Coronary artery (tissue), 2 donors: ENCODE results near the gene POTEB3.
A peak's percentile ranks its signal among the peaks of the same experiment; 100 is the strongest.
"Not testable (repeated sequence)": the region's sequence is repeated elsewhere in the genome, so short reads cannot be mapped to it uniquely, and the experiment has no call there.

Experiments
- DNase-seq: peaks from one replicate; pipeline ENCODE4 v3.0.0-alpha.2; 2017; ENCODE audit warnings: low spot score
- H3K27ac ChIP-seq, 2 donors: fragments of 200-600 bp; sonication (generic); one replicate each; pipeline ENCODE4 v1.5.1; 2016 to 2019
- H3K4me3 ChIP-seq: fragments of 200-600 bp; sonication (generic); 2 replicates; pipeline ENCODE4 v1.5.1; 2016; ENCODE audit warnings: mild to moderate bottlenecking, moderate library complexity

Gene POTEB3

GRCh38 chr15:21440399-21440798 lies at the start of gene POTEB3:
TSS of gene POTEB3 (minus strand) at chr15:21440499. CDS start at chr15:21440011, 488 bp downstream.
- DNase-seq, H3K27ac ChIP-seq, H3K4me3 ChIP-seq: not testable (repeated sequence)

- not testable (repeated sequence) for H3K27ac ChIP-seq, H3K4me3 ChIP-seq, DNase-seq
Measured at GRCh38 chr15:21453683-21454082, 13.4 kb upstream of the POTEB3 start.

- not testable (repeated sequence) for H3K27ac ChIP-seq, DNase-seq, H3K4me3 ChIP-seq
Measured at GRCh38 chr15:21451920-21452563, 11.7 kb upstream of the POTEB3 start.

- not testable (repeated sequence) for H3K27ac ChIP-seq, DNase-seq, H3K4me3 ChIP-seq
Measured at GRCh38 chr15:21451487-21451886, 11.2 kb upstream of the POTEB3 start.

GRCh38 chr15:21407366-21407765 lies 32.9 kb downstream of the POTEB3 start:
- not testable (repeated sequence) for DNase-seq, H3K27ac ChIP-seq

GRCh38 chr15:21401531-21401930 lies 38.8 kb downstream of the POTEB3 start:
- not testable (repeated sequence) for DNase-seq, H3K4me3 ChIP-seq

More at GRCh38 chr15:21407366-21407765, 32.9 kb downstream of the POTEB3 start:
- not testable (repeated sequence) for H3K4me3 ChIP-seq

GRCh38 chr15:21399111-21399510 lies 41.2 kb downstream of the POTEB3 start:
- not testable (repeated sequence) for H3K4me3 ChIP-seq, H3K27ac ChIP-seq, DNase-seq

More at GRCh38 chr15:21401531-21401930, 38.8 kb downstream of the POTEB3 start:
- not testable (repeated sequence) for H3K27ac ChIP-seq

GRCh38 chr15:21398511-21398910 lies 41.8 kb downstream of the POTEB3 start:
- H3K27ac ChIP-seq, H3K4me3 ChIP-seq: not testable (repeated sequence)
- DNase-seq: peak; percentile 36

- H3K4me3 ChIP-seq, DNase-seq, H3K27ac ChIP-seq: not testable (repeated sequence)
Measured at GRCh38 chr15:21397656-21398055, 42.6 kb downstream of the POTEB3 start.

GRCh38 chr15:21397186-21397585 lies 43.1 kb downstream of the POTEB3 start:
- H3K4me3 ChIP-seq, DNase-seq, H3K27ac ChIP-seq: not testable (repeated sequence)

GRCh38 chr15:21385961-21386360 lies 54.3 kb downstream of the POTEB3 start:
- not testable (repeated sequence) for H3K4me3 ChIP-seq, DNase-seq

GRCh38 chr15:21383866-21384485 lies 56.3 kb downstream of the POTEB3 start:
- not testable (repeated sequence) for DNase-seq, H3K4me3 ChIP-seq, H3K27ac ChIP-seq

More at GRCh38 chr15:21385961-21386360, 54.3 kb downstream of the POTEB3 start:
- not testable (repeated sequence) for H3K27ac ChIP-seq

- H3K4me3 ChIP-seq, DNase-seq: not testable (repeated sequence)
Measured at GRCh38 chr15:21373682-21374081, 66.6 kb downstream of the POTEB3 start.

GRCh38 chr15:21369177-21369576 lies 71.1 kb downstream of the POTEB3 start:
- not testable (repeated sequence) for H3K27ac ChIP-seq, DNase-seq

More at GRCh38 chr15:21373682-21374081, 66.6 kb downstream of the POTEB3 start:
- not testable (repeated sequence) for H3K27ac ChIP-seq

GRCh38 chr15:21368625-21369024 lies 71.7 kb downstream of the POTEB3 start:
- H3K27ac ChIP-seq, DNase-seq, H3K4me3 ChIP-seq: not testable (repeated sequence)

More at GRCh38 chr15:21369177-21369576, 71.1 kb downstream of the POTEB3 start:
- H3K4me3 ChIP-seq: not testable (repeated sequence)
